A549 (cell line): ENCODE results near the gene EIF3A. TPM values are rescaled to one million over a fixed set of nuclear protein-coding genes. Genes with fewer than 3 reads are reported as not detected.

Source experiments
- ATAC-seq, 2 experiments: fragments of 200-7000 bp in 1 of 2; fragments of >200 bp in 1 of 2; cut with Nextera tagmentation in 1 of 2; cut with Tn5 transposase in 1 of 2; 3 replicates each; pipeline versions ENCODE4 v1.8.0 to v1.9.1; 2018 to 2020; ENCODE audit warnings: mild to moderate bottlenecking in 1 of 2, moderate library complexity in 1 of 2
- CTCF ChIA-PET: fragments of 300-600 bp; sonication (Branson Sonifier 250); formaldehyde crosslinking; extraction: SDS; loops from one replicate; lab custom pipeline; 2021; ENCODE audit warnings: antibody characterized with exemption, inconsistent platforms; lab: Yijun Ruan, JAX
- POLR2A ChIA-PET: fragments of 350-600 bp; formaldehyde crosslinking; extraction: SDS; loops from one replicate; lab custom pipeline; 2021; ENCODE audit warnings: antibody characterized with exemption, inconsistent platforms; lab: Yijun Ruan, JAX
- DNase-seq, 2 experiments: peaks; one replicate each; pipeline versions ENCODE4 v3.0.0 to v3.0.0-alpha.2; 2011 to 2016; ENCODE audit warnings: low read depth in 1 of 2, low spot score in 1 of 2
- FAIRE-seq: peaks from 2 replicates; lab custom pipeline; 2011; peaks lifted over from hg19 to GRCh38; lab: Jason Lieb, UNC
- H3K27ac ChIP-seq, 2 experiments: fragments of >200 bp; sonication (Bioruptor Twin); formaldehyde crosslinking; 3 replicates each; pipeline ENCODE4 v1.5.1; 2016 to 2017
- H3K4me1 ChIP-seq: fragments of >200 bp; sonication (Bioruptor Twin); formaldehyde crosslinking; 3 replicates; pipeline ENCODE4 v1.6.1; 2016
- H3K4me2 ChIP-seq: fragments of >200 bp; sonication (Bioruptor Twin); formaldehyde crosslinking; 3 replicates; pipeline ENCODE4 v1.6.1; 2016
- H3K4me3 ChIP-seq: fragments of >200 bp; sonication (Bioruptor Twin); formaldehyde crosslinking; 3 replicates; pipeline ENCODE4 v1.5.1; 2016
- H3K9me3 ChIP-seq: fragments of >200 bp; sonication (Bioruptor Twin); formaldehyde crosslinking; 3 replicates; pipeline ENCODE4 v1.6.1; 2016
- CBX8 ChIP-seq: fragments of 200-600 bp; sonication (generic); IDR thresholded peaks from 2 replicates; pipeline ENCODE4 v1.6.1; 2016
- CEBPB ChIP-seq, 2 experiments: fragments of >200 bp in 1 of 2; sonication (Bioruptor Twin) in 1 of 2; formaldehyde crosslinking in 1 of 2; IDR thresholded peaks; 2 replicates each; pipeline ENCODE4 v1.6.1; 2012 to 2016
- EHMT2 ChIP-seq: fragments of 200-600 bp; sonication (generic); IDR thresholded peaks from 2 replicates; pipeline ENCODE4 v1.6.1; 2016; ENCODE audit warnings: antibody characterized with exemption, low read depth, mild to moderate bottlenecking, moderate library complexity
- FOSB ChIP-seq: fragments of 250-450 bp; sonication (Bioruptor Pico); IDR thresholded peaks from 2 replicates; pipeline ENCODE4 v1.5.0; 2020; ENCODE audit warnings: mild to moderate bottlenecking, moderate library complexity
- FOSL2 ChIP-seq, 2 experiments: fragments of 450-650 bp in 1 of 2; fragments of >200 bp in 1 of 2; sonication (Bioruptor Twin) in 1 of 2; formaldehyde crosslinking; IDR thresholded peaks; 2 replicates each; pipeline versions ENCODE4 v1.5.0 to v1.6.1; 2016 to 2020; ENCODE audit warnings: mild to moderate bottlenecking in 1 of 2, moderate library complexity in 1 of 2
- FOXS1 ChIP-seq: fragments of 250-450 bp; sonication (Bioruptor Pico); IDR thresholded peaks from 2 replicates; pipeline ENCODE4 v1.5.0; 2020; ENCODE audit warnings: mild to moderate bottlenecking, moderate library complexity
- GATA3 ChIP-seq: IDR thresholded peaks from 2 replicates; pipeline ENCODE4 v1.6.1; 2012; ENCODE audit warnings: borderline replicate concordance
- HDAC2 ChIP-seq: fragments of 200-600 bp; sonication (generic); IDR thresholded peaks from 2 replicates; pipeline ENCODE4 v1.6.1; 2016
- HEYL ChIP-seq: fragments of 250-450 bp; sonication (Bioruptor Pico); IDR thresholded peaks from 2 replicates; pipeline ENCODE4 v1.8.0; 2021; ENCODE audit warnings: mild to moderate bottlenecking, moderate library complexity
- HOXA7 ChIP-seq: fragments of 250-450 bp; sonication (Bioruptor Pico); IDR thresholded peaks from 2 replicates; pipeline ENCODE4 v1.5.0; 2020; ENCODE audit warnings: mild to moderate bottlenecking, moderate library complexity
- JUNB ChIP-seq: fragments of >200 bp; sonication (Bioruptor Twin); formaldehyde crosslinking; IDR thresholded peaks from 2 replicates; pipeline ENCODE4 v1.6.1; 2016
- KDM1A ChIP-seq: fragments of 200-600 bp; sonication (generic); IDR thresholded peaks from 2 replicates; pipeline ENCODE4 v1.6.1; 2016; ENCODE audit warnings: low read depth, mild to moderate bottlenecking
- MYC ChIP-seq: IDR thresholded peaks from 2 replicates; pipeline ENCODE4 v1.6.1; 2012; ENCODE audit warnings: mild to moderate bottlenecking, inconsistent platforms, low read length, improper control_type of control experiment, borderline replicate concordance
- NFE2L2 ChIP-seq: fragments of 150-350 bp; conservative IDR thresholded peaks from 2 replicates; pipeline ENCODE4 v1.6.1; 2014; ENCODE audit warnings: low read length
- NPAS2 ChIP-seq: fragments of 250-450 bp; sonication (Bioruptor Pico); IDR thresholded peaks from 2 replicates; pipeline ENCODE4 v1.8.0; 2022; ENCODE audit warnings: mild to moderate bottlenecking, moderate library complexity, borderline replicate concordance
- NR3C1 ChIP-seq: fragments of >200 bp; sonication (Bioruptor Twin); formaldehyde crosslinking; IDR thresholded peaks from 3 replicates; pipeline ENCODE4 v1.6.1; 2017
- PHF8 ChIP-seq: fragments of 200-600 bp; sonication (generic); IDR thresholded peaks from 2 replicates; pipeline ENCODE4 v1.6.1; 2016; ENCODE audit warnings: low read depth, mild to moderate bottlenecking, antibody characterized with exemption, moderate library complexity, borderline replicate concordance
- POLR2A ChIP-seq: IDR thresholded peaks from 2 replicates; pipeline ENCODE4 v1.6.1; 2012; ENCODE audit warnings: mild to moderate bottlenecking, low read length
- RAD21 ChIP-seq, 2 experiments: fragments of >200 bp in 1 of 2; sonication (Bioruptor Twin) in 1 of 2; formaldehyde crosslinking in 1 of 2; IDR thresholded peaks in 1 of 2; conservative IDR thresholded peaks in 1 of 2; 2 replicates in 1 of 2; 3 replicates in 1 of 2; pipeline ENCODE4 v1.6.1; 2012 to 2018; ENCODE audit warnings: inconsistent platforms in 1 of 2
- RARB ChIP-seq: fragments of 250-450 bp; sonication (Bioruptor Pico); IDR thresholded peaks from 2 replicates; pipeline ENCODE4 v1.8.0; 2021; ENCODE audit warnings: mild to moderate bottlenecking, moderate library complexity
- RCOR1 ChIP-seq: fragments of 150-350 bp; IDR thresholded peaks from 2 replicates; pipeline ENCODE4 v1.6.1; 2014; ENCODE audit warnings: antibody characterized with exemption, low read length, low read depth
- TP53 ChIP-seq: fragments of 250-450 bp; sonication (Bioruptor Pico); IDR thresholded peaks from 2 replicates; pipeline ENCODE4 v1.5.0; 2021; ENCODE audit warnings: mild to moderate bottlenecking, moderate library complexity
- ZC3H11A ChIP-seq: fragments of 450-650 bp; IDR thresholded peaks from 2 replicates; pipeline ENCODE4 v1.6.1; 2014; ENCODE audit warnings: antibody characterized with exemption, mild to moderate bottlenecking
- ZFP36 ChIP-seq: fragments of 450-650 bp; IDR thresholded peaks from 2 replicates; pipeline ENCODE4 v1.6.1; 2014; ENCODE audit warnings: borderline replicate concordance; ENCODE audit not compliant: partially characterized antibody
- ZSCAN20 ChIP-seq: fragments of 250-450 bp; sonication (Bioruptor Pico); IDR thresholded peaks from 2 replicates; pipeline ENCODE4 v1.8.0; 2022; ENCODE audit warnings: mild to moderate bottlenecking, moderate library complexity
- WGBS: methylation state at CpG from one replicate; pipeline ENCODE4 v1.1.6; 2017; ENCODE audit errors: missing lambda C conversion rate; 5-methylcytosine and 5-hydroxymethylcytosine counted together
- polyA plus RNA-seq, 4 experiments: library from polyadenylated mRNA; depleted of rRNA in 3 of 4; stranded (reverse); fragments of >200 nt; fragmentation: RNase III in 1 of 4; extraction: RNeasy Plus Mini Kit Qiagen cat#74134 plus additional on column Dnase treatment in 1 of 4; gene quantifications; 2 replicates in 3 of 4; 3 replicates in 1 of 4; pipeline ENCODE4 v1.2.3, GENCODE V29; 2011 to 2017
- TF ChIP-seq, protein P1 (sequence below): fragments of 250-450 bp; sonication (Bioruptor Pico); IDR thresholded peaks from 2 replicates; pipeline ENCODE4 v1.5.0; 2020; ENCODE audit warnings: low read depth, mild to moderate bottlenecking, moderate library complexity
- TF ChIP-seq, protein P2 (sequence below): fragments of 250-450 bp; sonication (Bioruptor Pico); IDR thresholded peaks from 2 replicates; pipeline ENCODE4 v1.5.0; 2021; ENCODE audit warnings: mild to moderate bottlenecking, moderate library complexity, borderline replicate concordance
- TF ChIP-seq, protein P3 (sequence below): IDR thresholded peaks from 2 replicates; pipeline ENCODE4 v1.6.1; 2012
- TF ChIP-seq, protein P4 (sequence below): fragments of 200-600 bp; sonication (generic); IDR thresholded peaks from 2 replicates; pipeline ENCODE4 v1.6.1; 2016; ENCODE audit warnings: antibody characterized with exemption, mild to moderate bottlenecking, moderate library complexity
- TF ChIP-seq, protein P5 (sequence below): fragments of 150-350 bp; IDR thresholded peaks from 2 replicates; pipeline ENCODE4 v1.6.1; 2014; ENCODE audit warnings: low read depth, mild to moderate bottlenecking, low read length

Gene EIF3A
- polyA plus RNA-seq, 2 of the 4 experiments (the other 2 are of a cell fraction), result 71.0 to 154 TPM

DNA sequence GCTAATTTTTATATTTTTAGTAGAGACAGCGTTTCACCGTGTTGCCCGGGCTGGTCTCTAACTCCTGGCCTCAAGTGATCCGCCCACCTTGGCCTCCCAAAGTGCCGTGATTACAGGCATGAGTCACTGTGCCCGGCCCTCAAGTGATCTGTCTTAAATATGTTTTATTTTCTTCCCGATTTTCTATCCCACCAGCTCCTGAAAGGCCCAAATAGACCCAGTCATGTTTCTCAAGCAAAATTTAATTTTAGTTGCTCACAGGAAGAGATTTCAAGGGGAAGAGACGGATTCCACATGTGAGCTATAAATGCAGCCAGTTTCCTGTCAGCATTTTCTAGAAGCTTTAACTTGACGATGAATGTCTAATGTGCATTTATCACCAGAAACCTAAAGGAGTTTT lies 35.3 kb upstream of the EIF3A start:
- H3K4me3 ChIP-seq, result no peak overlapping the region
- peaks cover 51% of the 10 kb centered on the region for H3K4me1 ChIP-seq
- no peak for DNase-seq
- no peaks in the 10 kb centered on the region for H3K9me3 ChIP-seq
- peak overlapping the region in 1 of 2 experiments; percentile 18; a peak in 1 of 6 replicates for H3K27ac ChIP-seq
- 88% methylated on average over 9 of the region's 9 CpGs for WGBS
- H3K4me2 ChIP-seq, result no peak overlapping the region
- no peak for ATAC-seq
- CTCF ChIA-PET, result interaction anchor here (0.5 to 1.1 kb wide), 2 partner anchors 22 to 437 kb away, joined by 3 read pairs; no protein-coding TSS in a partner anchor
- no peak for FAIRE-seq
- no peak for TF ChIP-seq POLR2A
- no peak for TF ChIP-seq HEYL (CRISPR knock-in tag)
- TF ChIP-seq, protein P1, sequence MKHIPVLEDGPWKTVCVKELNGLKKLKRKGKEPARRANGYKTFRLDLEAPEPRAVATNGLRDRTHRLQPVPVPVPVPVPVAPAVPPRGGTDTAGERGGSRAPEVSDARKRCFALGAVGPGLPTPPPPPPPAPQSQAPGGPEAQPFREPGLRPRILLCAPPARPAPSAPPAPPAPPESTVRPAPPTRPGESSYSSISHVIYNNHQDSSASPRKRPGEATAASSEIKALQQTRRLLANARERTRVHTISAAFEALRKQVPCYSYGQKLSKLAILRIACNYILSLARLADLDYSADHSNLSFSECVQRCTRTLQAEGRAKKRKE, result no peak
- no peak for TF ChIP-seq HOXA7 (CRISPR knock-in tag)
- TF ChIP-seq CBX8, result no peak
- no peak for TF ChIP-seq MYC
- no peak for TF ChIP-seq CEBPB (IDR thresholded peaks at IDR 0.05)
- TF ChIP-seq KDM1A, result no peak
- TF ChIP-seq NR3C1, result no peak
- no peak for TF ChIP-seq FOSL2 (IDR thresholded peaks at IDR 0.05)
- no peak for TF ChIP-seq FOSL2 (CRISPR knock-in tag; IDR thresholded peaks at IDR 0.05)
- no peak for TF ChIP-seq NFE2L2
- no peak for TF ChIP-seq FOXS1 (CRISPR knock-in tag)
- TF ChIP-seq HDAC2, result no peak
- no peak for TF ChIP-seq ZSCAN20 (CRISPR knock-in tag)
- TF ChIP-seq RCOR1, result no peak
- POLR2A ChIA-PET, result interaction anchor here (0.7 kb wide), 1 partner anchor 494 kb away, joined by 3 read pairs; no protein-coding TSS in a partner anchor

DNA sequence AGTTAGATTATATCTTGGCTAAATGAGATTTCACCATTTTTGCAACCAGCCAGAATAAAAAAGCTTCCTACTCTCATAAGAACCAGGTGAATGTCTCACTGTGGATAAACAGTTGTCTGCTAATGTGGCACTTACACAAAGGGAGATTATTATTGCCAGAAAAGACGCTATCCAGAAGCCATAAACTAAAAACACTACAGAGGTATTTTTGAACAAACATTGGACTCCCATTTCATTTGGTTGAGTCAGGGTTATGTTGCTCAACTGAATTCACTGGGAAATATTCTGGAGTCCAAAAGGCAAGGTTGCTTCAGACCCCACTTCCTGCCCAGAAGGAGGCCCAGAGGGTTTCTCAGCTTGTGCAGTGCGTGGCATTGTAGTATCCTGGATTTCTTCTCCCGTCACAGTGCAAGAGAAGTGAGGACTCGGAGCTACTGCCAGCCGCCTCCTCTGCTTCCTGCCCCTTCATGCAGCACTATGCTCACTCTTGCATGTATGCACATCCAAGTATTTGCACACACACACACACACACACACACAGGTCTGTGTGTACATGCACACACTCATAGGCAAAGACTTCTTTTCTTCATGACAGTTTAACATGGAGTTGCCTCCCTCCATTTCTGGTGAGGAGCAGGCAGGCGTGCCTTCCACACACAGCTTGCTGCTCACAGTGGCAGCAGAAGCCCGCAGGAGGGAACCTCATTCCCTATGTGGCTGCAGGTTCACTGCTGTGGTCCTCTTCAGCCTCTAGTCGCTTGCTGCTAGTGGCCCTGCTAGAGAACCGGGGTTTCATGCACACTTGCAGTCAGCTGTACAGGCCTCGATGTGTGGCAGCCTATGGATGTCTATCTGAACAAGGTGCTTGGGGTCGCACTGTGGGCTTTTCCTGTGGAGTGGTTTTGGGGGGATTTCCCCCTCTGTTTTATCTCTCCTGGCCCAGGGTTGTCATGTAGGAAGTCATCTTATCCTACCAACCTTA lies 33.4 kb upstream of the EIF3A start:
- DNase-seq (peak; percentile 53 to 75), FAIRE-seq (no peak), ATAC-seq (peak; percentile 97 to 99)
- POLR2A ChIA-PET, result interaction anchor here (0.8 to 2.8 kb wide), 3 partner anchors 10 to 76 kb away, joined by 3 to 32 read pairs (median 3); partner anchors contain the start of gene DENND10
- H3K27ac ChIP-seq, result peak overlapping the region; percentile 67 to 81
- H3K4me2 ChIP-seq, result peak overlapping the region; percentile 53
- 70% methylated on average over 11 of the region's 11 CpGs for WGBS
- CTCF ChIA-PET, result interaction anchor here (0.8 to 1.6 kb wide), 5 partner anchors 9 to 85 kb away, joined by 3 to 7 read pairs (median 3); no protein-coding TSS in a partner anchor
- H3K4me3 ChIP-seq, result 0 out of 3 replicates have a peak overlapping the region, but pooled peaks have one; percentile 5
- H3K4me1 ChIP-seq, result peaks cover 34% of the 10 kb centered on the region
- H3K9me3 ChIP-seq, result no peaks in the 10 kb centered on the region
- no peak for TF ChIP-seq ZC3H11A
- TF ChIP-seq, protein P2, sequence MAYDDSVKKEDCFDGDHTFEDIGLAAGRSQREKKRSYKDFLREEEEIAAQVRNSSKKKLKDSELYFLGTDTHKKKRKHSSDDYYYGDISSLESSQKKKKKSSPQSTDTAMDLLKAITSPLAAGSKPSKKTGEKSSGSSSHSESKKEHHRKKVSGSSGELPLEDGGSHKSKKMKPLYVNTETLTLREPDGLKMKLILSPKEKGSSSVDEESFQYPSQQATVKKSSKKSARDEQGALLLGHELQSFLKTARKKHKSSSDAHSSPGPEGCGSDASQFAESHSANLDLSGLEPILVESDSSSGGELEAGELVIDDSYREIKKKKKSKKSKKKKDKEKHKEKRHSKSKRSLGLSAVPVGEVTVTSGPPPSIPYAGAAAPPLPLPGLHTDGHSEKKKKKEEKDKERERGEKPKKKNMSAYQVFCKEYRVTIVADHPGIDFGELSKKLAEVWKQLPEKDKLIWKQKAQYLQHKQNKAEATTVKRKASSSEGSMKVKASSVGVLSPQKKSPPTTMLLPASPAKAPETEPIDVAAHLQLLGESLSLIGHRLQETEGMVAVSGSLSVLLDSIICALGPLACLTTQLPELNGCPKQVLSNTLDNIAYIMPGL (CRISPR knock-in tag), result no peak
- no peak for TF ChIP-seq PHF8
- TF ChIP-seq NR3C1, result no peak
- TF ChIP-seq FOSB (CRISPR knock-in tag), result no peak
- TF ChIP-seq ZFP36, result no peak
- TF ChIP-seq NPAS2, result no peak
- TF ChIP-seq, protein P3, sequence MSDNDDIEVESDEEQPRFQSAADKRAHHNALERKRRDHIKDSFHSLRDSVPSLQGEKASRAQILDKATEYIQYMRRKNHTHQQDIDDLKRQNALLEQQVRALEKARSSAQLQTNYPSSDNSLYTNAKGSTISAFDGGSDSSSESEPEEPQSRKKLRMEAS, result no peak
- no peak for TF ChIP-seq RARB (CRISPR knock-in tag)
- no peak for TF ChIP-seq EHMT2
- TF ChIP-seq JUNB, result peak; percentile 49; the same call in 1 of the 2 replicates
- TF ChIP-seq, protein P4, sequence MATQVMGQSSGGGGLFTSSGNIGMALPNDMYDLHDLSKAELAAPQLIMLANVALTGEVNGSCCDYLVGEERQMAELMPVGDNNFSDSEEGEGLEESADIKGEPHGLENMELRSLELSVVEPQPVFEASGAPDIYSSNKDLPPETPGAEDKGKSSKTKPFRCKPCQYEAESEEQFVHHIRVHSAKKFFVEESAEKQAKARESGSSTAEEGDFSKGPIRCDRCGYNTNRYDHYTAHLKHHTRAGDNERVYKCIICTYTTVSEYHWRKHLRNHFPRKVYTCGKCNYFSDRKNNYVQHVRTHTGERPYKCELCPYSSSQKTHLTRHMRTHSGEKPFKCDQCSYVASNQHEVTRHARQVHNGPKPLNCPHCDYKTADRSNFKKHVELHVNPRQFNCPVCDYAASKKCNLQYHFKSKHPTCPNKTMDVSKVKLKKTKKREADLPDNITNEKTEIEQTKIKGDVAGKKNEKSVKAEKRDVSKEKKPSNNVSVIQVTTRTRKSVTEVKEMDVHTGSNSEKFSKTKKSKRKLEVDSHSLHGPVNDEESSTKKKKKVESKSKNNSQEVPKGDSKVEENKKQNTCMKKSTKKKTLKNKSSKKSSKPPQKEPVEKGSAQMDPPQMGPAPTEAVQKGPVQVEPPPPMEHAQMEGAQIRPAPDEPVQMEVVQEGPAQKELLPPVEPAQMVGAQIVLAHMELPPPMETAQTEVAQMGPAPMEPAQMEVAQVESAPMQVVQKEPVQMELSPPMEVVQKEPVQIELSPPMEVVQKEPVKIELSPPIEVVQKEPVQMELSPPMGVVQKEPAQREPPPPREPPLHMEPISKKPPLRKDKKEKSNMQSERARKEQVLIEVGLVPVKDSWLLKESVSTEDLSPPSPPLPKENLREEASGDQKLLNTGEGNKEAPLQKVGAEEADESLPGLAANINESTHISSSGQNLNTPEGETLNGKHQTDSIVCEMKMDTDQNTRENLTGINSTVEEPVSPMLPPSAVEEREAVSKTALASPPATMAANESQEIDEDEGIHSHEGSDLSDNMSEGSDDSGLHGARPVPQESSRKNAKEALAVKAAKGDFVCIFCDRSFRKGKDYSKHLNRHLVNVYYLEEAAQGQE, result no peak
- TF ChIP-seq GATA3, result peak; percentile 21; the same call in 1 of the 2 replicates
- no peak for TF ChIP-seq TP53 (CRISPR knock-in tag)
- TF ChIP-seq RAD21 (conservative IDR thresholded peaks at IDR 0.05 in 1 of 2, IDR thresholded peaks at IDR 0.05 in 1 of 2), result no peak
- TF ChIP-seq ZSCAN20 (CRISPR knock-in tag), result no peak
- TF ChIP-seq, protein P5, sequence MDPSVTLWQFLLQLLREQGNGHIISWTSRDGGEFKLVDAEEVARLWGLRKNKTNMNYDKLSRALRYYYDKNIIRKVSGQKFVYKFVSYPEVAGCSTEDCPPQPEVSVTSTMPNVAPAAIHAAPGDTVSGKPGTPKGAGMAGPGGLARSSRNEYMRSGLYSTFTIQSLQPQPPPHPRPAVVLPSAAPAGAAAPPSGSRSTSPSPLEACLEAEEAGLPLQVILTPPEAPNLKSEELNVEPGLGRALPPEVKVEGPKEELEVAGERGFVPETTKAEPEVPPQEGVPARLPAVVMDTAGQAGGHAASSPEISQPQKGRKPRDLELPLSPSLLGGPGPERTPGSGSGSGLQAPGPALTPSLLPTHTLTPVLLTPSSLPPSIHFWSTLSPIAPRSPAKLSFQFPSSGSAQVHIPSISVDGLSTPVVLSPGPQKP, result no peak
